HCT116 (cell line): ENCODE results near the gene C1orf141. TPM values are rescaled to one million over a fixed set of nuclear protein-coding genes. Genes with fewer than 3 reads are reported as not detected.

Experiments
- ATAC-seq: fragments of 200-7000 bp; cut with Tn5 transposase; 2 replicates; pipeline ENCODE4 v1.9.1; 2020; ENCODE audit warnings: mild to moderate bottlenecking, moderate library complexity
- BruUV-seq: library from RNA; stranded (reverse); fragments of 400-500 nt; replicated peaks from 2 replicates; lab custom pipeline; 2021; lab: Mats Ljungman, UMichigan
- CTCF ChIA-PET: fragments of 300-600 bp; sonication (Branson Sonifier 250); formaldehyde crosslinking; loops from one replicate; lab custom pipeline; 2021; ENCODE audit warnings: antibody characterized with exemption; lab: Charles Lee
- POLR2A ChIA-PET: fragments of 300-600, 350-600 bp; sonication (Branson Sonifier 250); formaldehyde crosslinking; loops from one replicate; lab custom pipeline; 2021; ENCODE audit warnings: antibody characterized with exemption; lab: Charles Lee
- RAD21 ChIA-PET, 2 experiments: fragments of 300-600 bp; sonication (Branson Sonifier 250); formaldehyde crosslinking; loops; one replicate each; lab custom pipeline; 2023; ENCODE audit warnings: low total read pairs in 2 of 2; ENCODE audit not compliant: uncharacterized antibody in 2 of 2, unreplicated experiment in 2 of 2, low non-redundant PET in 1 of 2; lab: Charles Lee
- DNase-seq: peaks from one replicate; pipeline ENCODE4 v3.0.0-alpha.2; 2010; ENCODE audit warnings: low read depth, low spot score
- H2AFZ ChIP-seq: fragments of 200-600 bp; shearing (Covaris generic), sonication (generic); 2 replicates; pipeline ENCODE4 v1.6.1; 2017; ENCODE audit warnings: low read depth, mixed run types, mixed read lengths, antibody characterized with exemption, low read length; ENCODE audit not compliant: poor library complexity, severe bottlenecking
- H3K27ac ChIP-seq: 2 replicates; pipeline ENCODE4 v1.5.1; 2012; ENCODE audit warnings: low read depth, low read length
- H3K27me3 ChIP-seq: fragments of 200-600 bp; sonication (generic); 2 replicates; pipeline ENCODE4 v1.6.1; 2016; ENCODE audit warnings: mixed run types, low read length, mixed read lengths; ENCODE audit not compliant: insufficient read depth
- H3K36me3 ChIP-seq, 2 experiments: fragments of 200-500 bp in 1 of 2; fragments of 200-600 bp in 1 of 2; sonication (Bioruptor generic) in 1 of 2; sonication (generic) in 1 of 2; 2 replicates each; pipeline versions ENCODE4 v1.5.1 to v1.6.1; 2014 to 2016; ENCODE audit warnings: low read length in 2 of 2, inconsistent platforms in 1 of 2, mixed read lengths in 1 of 2, mixed run types in 1 of 2; ENCODE audit not compliant: insufficient read depth in 2 of 2, control insufficient read depth in 1 of 2
- H3K4me1 ChIP-seq, 2 experiments: fragments of 200-600 bp in 1 of 2; sonication (generic) in 1 of 2; 2 replicates each; pipeline versions ENCODE4 v1.5.1 to v1.6.1; 2012 to 2017; ENCODE audit warnings: low read length in 2 of 2, inconsistent platforms in 1 of 2, mild to moderate bottlenecking in 1 of 2, mixed read lengths in 1 of 2, mixed run types in 1 of 2, moderate library complexity in 1 of 2; ENCODE audit not compliant: insufficient read depth in 2 of 2, control insufficient read depth in 1 of 2
- H3K4me2 ChIP-seq: fragments of 200-600 bp; sonication (generic); 2 replicates; pipeline ENCODE4 v1.6.1; 2017; ENCODE audit warnings: mixed run types, low read length, mixed read lengths
- H3K4me3 ChIP-seq, 2 experiments: fragments of 200-600 bp in 1 of 2; sonication (generic) in 1 of 2; replicated peaks in 1 of 2; 2 replicates each; pipeline ENCODE4 v1.5.1; 2011 to 2016; ENCODE audit warnings: low read length in 2 of 2, control low read depth in 1 of 2, low read depth in 1 of 2, mild to moderate bottlenecking in 1 of 2, mixed read lengths in 1 of 2, mixed run types in 1 of 2
- H3K79me2 ChIP-seq: fragments of 200-600 bp; sonication (generic); 2 replicates; pipeline ENCODE4 v1.6.1; 2017; ENCODE audit warnings: mild to moderate bottlenecking, mixed run types, low read length, moderate library complexity, mixed read lengths; ENCODE audit not compliant: insufficient read depth
- H3K9ac ChIP-seq: fragments of 200-600 bp; sonication (generic); 2 replicates; pipeline ENCODE4 v1.6.1; 2016; ENCODE audit warnings: low read length, mixed read lengths
- H3K9me2 ChIP-seq: fragments of 200-600 bp; sonication (generic), shearing (Covaris generic); 2 replicates; pipeline ENCODE4 v1.6.1; 2017; ENCODE audit warnings: mixed run types, mild to moderate bottlenecking, moderate library complexity; ENCODE audit not compliant: insufficient read depth
- H3K9me3 ChIP-seq, 2 experiments: fragments of 200-500 bp in 1 of 2; fragments of 200-600 bp in 1 of 2; sonication (Bioruptor generic) in 1 of 2; sonication (generic) in 1 of 2; 2 replicates each; pipeline ENCODE4 v1.6.1; 2014 to 2017; ENCODE audit warnings: low read length in 2 of 2, mixed read lengths in 2 of 2, inconsistent platforms in 1 of 2, low read depth in 1 of 2, mild to moderate bottlenecking in 1 of 2, mixed run types in 1 of 2, moderate library complexity in 1 of 2; ENCODE audit not compliant: control insufficient read depth in 1 of 2, insufficient read depth in 1 of 2
- H4K20me1 ChIP-seq: fragments of 200-600 bp; sonication (generic), shearing (Covaris generic); 2 replicates; pipeline ENCODE4 v1.6.1; 2017; ENCODE audit warnings: mixed run types, mild to moderate bottlenecking, moderate library complexity; ENCODE audit not compliant: insufficient read depth
- CBX3 ChIP-seq: IDR thresholded peaks from 2 replicates; pipeline ENCODE4 v1.6.1; 2012; ENCODE audit warnings: low read depth
- CEBPB ChIP-seq: IDR thresholded peaks from 2 replicates; pipeline ENCODE4 v1.6.1; 2012; ENCODE audit warnings: low read depth
- CTCF ChIP-seq, 3 experiments: fragments of 200-600 bp in 1 of 3; sonication (generic) in 1 of 3; IDR thresholded peaks in 2 of 3; conservative IDR thresholded peaks in 1 of 3; 2 replicates each; pipeline ENCODE4 v1.5.1; 2012 to 2017; ENCODE audit warnings: low read depth in 2 of 3, low read length in 2 of 3, antibody characterized with exemption in 1 of 3, borderline replicate concordance in 1 of 3, control low read depth in 1 of 3, mild to moderate bottlenecking in 1 of 3, mixed read lengths in 1 of 3, mixed run types in 1 of 3, moderate library complexity in 1 of 3; ENCODE audit not compliant: insufficient read depth in 1 of 3
- EGR1 ChIP-seq: IDR thresholded peaks from 2 replicates; pipeline ENCODE4 v1.6.1; 2012; ENCODE audit warnings: low read depth
- ELF1 ChIP-seq: IDR thresholded peaks from 2 replicates; pipeline ENCODE4 v1.6.1; 2012; ENCODE audit warnings: low read depth, borderline replicate concordance
- EZH2 ChIP-seq: fragments of 200-600 bp; sonication (generic); IDR thresholded peaks from 2 replicates; pipeline ENCODE4 v1.6.1; 2017; ENCODE audit warnings: antibody characterized with exemption, mixed run types
- FOSL1 ChIP-seq: IDR thresholded peaks from 2 replicates; pipeline ENCODE4 v1.6.1; 2012; ENCODE audit warnings: low read depth
- JUND ChIP-seq: IDR thresholded peaks from 2 replicates; pipeline ENCODE4 v1.6.1; 2012
- POLR2A ChIP-seq: IDR thresholded peaks from 2 replicates; pipeline ENCODE4 v1.7.0; 2011; ENCODE audit warnings: borderline replicate concordance; ENCODE audit not compliant: insufficient read depth, insufficient read length; ENCODE audit errors: extremely low read depth
- POLR2AphosphoS5 ChIP-seq: IDR thresholded peaks from 2 replicates; pipeline ENCODE4 v1.6.1; 2011; ENCODE audit warnings: mild to moderate bottlenecking, low read depth, low read length, moderate library complexity
- SP1 ChIP-seq: IDR thresholded peaks from 2 replicates; pipeline ENCODE4 v1.6.1; 2012; ENCODE audit warnings: low read depth
- SRF ChIP-seq: IDR thresholded peaks from 2 replicates; pipeline ENCODE4 v1.6.1; 2012; ENCODE audit warnings: low read depth
- TCF7L2 ChIP-seq: IDR thresholded peaks from 2 replicates; pipeline ENCODE4 v1.7.0; 2011; ENCODE audit warnings: borderline replicate concordance, inconsistent platforms; ENCODE audit not compliant: insufficient read depth, insufficient read length; ENCODE audit errors: extremely low read depth
- YY1 ChIP-seq: IDR thresholded peaks from 2 replicates; pipeline ENCODE4 v1.6.1; 2011; ENCODE audit warnings: low read length, low read depth, moderate library complexity, mild to moderate bottlenecking; ENCODE audit not compliant: insufficient replicate concordance; ENCODE audit errors: extremely low read depth
- ZFX ChIP-seq: fragments of 450-650 bp; IDR thresholded peaks from 2 replicates; pipeline ENCODE4 v1.6.1; 2017
- ZNF274 ChIP-seq: fragments of 200-500 bp; sonication (Bioruptor generic); IDR thresholded peaks from 2 replicates; pipeline ENCODE4 v1.6.1; 2014; ENCODE audit warnings: mild to moderate bottlenecking, low read depth, low read length, inconsistent platforms
- intact Hi-C: fragments of 100-400 bp; cut with micrococcal nuclease; formaldehyde crosslinking; loops from 2 replicates; pipeline ENCODE4 v1.10.0; 2022
- total RNA-seq: library from RNA; stranded (reverse); gene quantifications from one replicate; pipeline ENCODE4 v1.2.1, GENCODE V29; 2021; ENCODE audit not compliant: unreplicated experiment
- TF ChIP-seq, protein P1 (sequence below): IDR thresholded peaks from 2 replicates; pipeline ENCODE4 v1.6.1; 2012
- TF ChIP-seq, protein P2 (sequence below): IDR thresholded peaks from 2 replicates; pipeline ENCODE4 v1.6.1; 2011; ENCODE audit warnings: mild to moderate bottlenecking, low read length, moderate library complexity; ENCODE audit not compliant: insufficient replicate concordance; ENCODE audit errors: extremely low read depth

C1orf141 gene
- total RNA-seq, 1 experiment from 2014 or later, result not detected

DNA sequence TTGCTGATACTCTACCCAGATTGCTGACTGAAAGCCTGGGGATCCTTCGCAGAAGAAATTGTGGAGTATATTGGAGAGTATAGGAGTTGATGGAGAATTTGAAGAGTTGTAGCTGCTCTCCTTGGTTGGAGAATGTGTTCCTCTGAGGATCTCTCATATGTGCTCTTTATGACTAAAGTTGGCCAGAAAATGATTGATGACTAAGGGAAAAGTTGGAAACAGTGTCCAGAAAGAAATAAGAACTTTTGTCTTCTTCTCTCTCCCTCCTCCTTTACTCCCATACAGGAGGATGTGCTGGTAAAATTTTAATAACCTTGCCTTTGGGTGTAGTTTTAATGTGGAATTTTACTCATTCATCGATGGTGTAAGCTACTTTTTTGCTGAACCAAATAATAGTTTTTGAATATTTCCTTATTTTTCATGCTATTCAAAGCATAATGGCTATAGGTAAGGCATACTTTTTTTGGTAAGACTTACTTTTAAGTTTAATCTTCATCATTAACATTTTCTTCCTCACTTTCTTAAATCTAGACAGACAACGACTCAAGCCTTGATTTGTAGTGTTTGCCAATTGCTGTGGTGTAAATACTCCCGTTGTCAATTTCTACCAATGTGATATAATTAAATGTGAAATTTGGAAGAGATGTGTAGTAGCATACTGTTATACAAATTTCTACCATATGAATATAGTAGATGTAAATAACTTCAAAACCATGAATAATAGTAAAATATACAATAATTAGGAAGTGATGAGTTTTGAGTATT lies 13.7 kb downstream of the C1orf141 start:
- Histone ChIP-seq H3K79me2 (no peaks in the 10 kb centered on the region), H2AFZ (no peak overlapping the region), H4K20me1 (no peaks in the 10 kb centered on the region), H3K9me3 (no peaks in the 10 kb centered on the region), H3K9me2 (no peaks in the 10 kb centered on the region), H3K4me2 (no peak overlapping the region), H3K27me3 (no peaks in the 10 kb centered on the region), H3K9ac (no peak overlapping the region), H3K4me1 (no peaks in the 10 kb centered on the region), H3K36me3 (no peaks in the 10 kb centered on the region), H3K4me3 (no peak overlapping the region), H3K27ac (no peak overlapping the region)
- no peak for DNase-seq
- ChIA-PET CTCF (no interaction called here), POLR2A (no interaction called here), RAD21 (no interaction called here)
- TF ChIP-seq EZH2 (no peak), POLR2A (no peak), YY1 (no peak), FOSL1 (no peak), CEBPB (no peak), SP1 (no peak), SRF (no peak), TCF7L2 (no peak), ZNF274 (no peak), JUND (no peak), EGR1 (no peak), CTCF (IDR thresholded peaks at IDR 0.05 in 2 of 3, conservative IDR thresholded peaks at IDR 0.05 in 1 of 3; ENCODE audit: borderline replicate concordance in 1 of 3, insufficient read depth in 1 of 3, low read depth in 2 of 3, low read length in 2 of 3) (no peak), CBX3 (no peak), ZFX (no peak), POLR2AphosphoS5 (no peak), ELF1 (no peak)
- TF ChIP-seq, protein P1, sequence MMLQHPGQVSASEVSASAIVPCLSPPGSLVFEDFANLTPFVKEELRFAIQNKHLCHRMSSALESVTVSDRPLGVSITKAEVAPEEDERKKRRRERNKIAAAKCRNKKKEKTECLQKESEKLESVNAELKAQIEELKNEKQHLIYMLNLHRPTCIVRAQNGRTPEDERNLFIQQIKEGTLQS, result no peak
- TF ChIP-seq, protein P2, sequence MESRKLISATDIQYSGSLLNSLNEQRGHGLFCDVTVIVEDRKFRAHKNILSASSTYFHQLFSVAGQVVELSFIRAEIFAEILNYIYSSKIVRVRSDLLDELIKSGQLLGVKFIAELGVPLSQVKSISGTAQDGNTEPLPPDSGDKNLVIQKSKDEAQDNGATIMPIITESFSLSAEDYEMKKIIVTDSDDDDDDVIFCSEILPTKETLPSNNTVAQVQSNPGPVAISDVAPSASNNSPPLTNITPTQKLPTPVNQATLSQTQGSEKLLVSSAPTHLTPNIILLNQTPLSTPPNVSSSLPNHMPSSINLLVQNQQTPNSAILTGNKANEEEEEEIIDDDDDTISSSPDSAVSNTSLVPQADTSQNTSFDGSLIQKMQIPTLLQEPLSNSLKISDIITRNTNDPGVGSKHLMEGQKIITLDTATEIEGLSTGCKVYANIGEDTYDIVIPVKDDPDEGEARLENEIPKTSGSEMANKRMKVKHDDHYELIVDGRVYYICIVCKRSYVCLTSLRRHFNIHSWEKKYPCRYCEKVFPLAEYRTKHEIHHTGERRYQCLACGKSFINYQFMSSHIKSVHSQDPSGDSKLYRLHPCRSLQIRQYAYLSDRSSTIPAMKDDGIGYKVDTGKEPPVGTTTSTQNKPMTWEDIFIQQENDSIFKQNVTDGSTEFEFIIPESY, result no peak
- BruUV-seq, result no TSS peak
- intact Hi-C loops, result no loop called here
- ATAC-seq, result no peak
